ENCODE results near the gene COL4A4.

Gene COL4A4

GRCh38 chr2:226953826-226954225, 210.2 kb downstream of the COL4A4 start:
- ATAC-seq (replicated peaks; ENCODE audit: extremely low read depth, poor library complexity, severe bottlenecking) (no peak), DNase-seq (ENCODE audit: low spot score in 2 of 2) (no peak)
- Mint-ChIP-seq H3K36me3 (ENCODE audit: insufficient read depth) (no peaks in the 10 kb centered on the region), H3K4me3 (no peak overlapping the region), H3K27ac (ENCODE audit: low read depth) (no peak overlapping the region), H3K4me1 (peaks cover 11% of the 10 kb centered on the region), H3K9me3 (no peaks in the 10 kb centered on the region), H3K27me3 (no peaks in the 10 kb centered on the region)

- no peaks in the 10 kb centered on the region for H3K9me3 Mint-ChIP-seq
- ATAC-seq (replicated peaks; ENCODE audit: extremely low read depth, poor library complexity, severe bottlenecking) (no peak), DNase-seq (ENCODE audit: low spot score in 2 of 2) (no peak)
- no peak overlapping the region for H3K4me3 Mint-ChIP-seq
- no peaks in the 10 kb centered on the region for H3K36me3 Mint-ChIP-seq (ENCODE audit: insufficient read depth)
- H3K27me3 Mint-ChIP-seq = no peaks in the 10 kb centered on the region
- H3K4me1 Mint-ChIP-seq = peaks cover 11% of the 10 kb centered on the region
- H3K27ac Mint-ChIP-seq (ENCODE audit: low read depth) = no peak overlapping the region
Measured at GRCh38 chr2:226953206-226953605, 210.8 kb downstream of the COL4A4 start.
